Stimulated activated CD4-positive, alpha-beta T cell treated with anti-CD3 and anti-CD28 coated beads, TNF-alpha, amount 100 ng/mL, for 1 hour (primary cell): Measurements from ENCODE around the gene CA4.

Source experiments
- DNase-seq, 3 donors: peaks; one replicate each; pipeline ENCODE4 v3.0.0-alpha.2; 2020; ENCODE audit warnings: low read depth in 3 of 3, low spot score in 1 of 3

Gene CA4

GRCh38 chr17:60154616-60155426 lies 5.0 kb downstream of the CA4 start:
- no peak for DNase-seq

DNA sequence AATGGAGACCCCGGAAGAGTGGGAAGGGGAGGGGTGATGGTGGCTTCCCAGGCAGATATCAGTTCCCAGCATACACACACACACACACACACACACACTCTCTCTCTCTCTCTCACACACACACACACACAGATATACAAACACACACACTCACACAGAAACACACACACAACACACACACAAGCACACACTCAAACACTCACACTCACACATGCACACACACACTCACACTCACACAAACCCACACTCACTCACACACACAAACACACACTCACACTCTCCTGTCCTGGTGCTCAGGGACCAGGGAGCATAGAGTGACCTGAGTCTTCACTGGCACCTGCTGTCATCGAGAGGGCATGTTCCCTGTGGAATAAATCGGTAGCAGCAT lies 5.6 kb downstream of the CA4 start:
- DNase-seq: no peak

DNA sequence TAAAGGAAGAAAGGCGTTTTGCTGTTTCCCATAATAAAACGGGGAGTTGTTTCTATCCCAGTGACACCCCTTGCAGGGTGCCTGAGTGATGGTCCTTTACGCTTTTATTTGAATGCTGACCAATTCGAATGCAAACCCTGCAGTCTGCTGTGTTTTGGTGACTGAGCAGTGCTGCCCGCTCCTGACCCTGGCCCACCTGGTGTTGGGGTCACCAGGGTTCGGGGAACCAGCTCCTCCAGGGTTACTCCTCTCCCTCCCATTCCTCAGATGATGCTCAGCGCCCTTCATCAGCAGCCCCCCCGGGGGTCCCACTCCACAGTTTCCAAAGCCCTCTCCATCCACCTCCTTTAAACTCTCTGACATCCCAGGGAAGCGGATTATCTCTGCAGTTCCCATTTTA lies 6.0 kb downstream of the CA4 start:
- no peak for DNase-seq

GRCh38 chr17:60156746-60157145 lies 7.0 kb downstream of the CA4 start:
- DNase-seq: no peak

- DNase-seq: no peak
Measured at GRCh38 chr17:60157487-60158040, 7.8 kb downstream of the CA4 start.

DNA sequence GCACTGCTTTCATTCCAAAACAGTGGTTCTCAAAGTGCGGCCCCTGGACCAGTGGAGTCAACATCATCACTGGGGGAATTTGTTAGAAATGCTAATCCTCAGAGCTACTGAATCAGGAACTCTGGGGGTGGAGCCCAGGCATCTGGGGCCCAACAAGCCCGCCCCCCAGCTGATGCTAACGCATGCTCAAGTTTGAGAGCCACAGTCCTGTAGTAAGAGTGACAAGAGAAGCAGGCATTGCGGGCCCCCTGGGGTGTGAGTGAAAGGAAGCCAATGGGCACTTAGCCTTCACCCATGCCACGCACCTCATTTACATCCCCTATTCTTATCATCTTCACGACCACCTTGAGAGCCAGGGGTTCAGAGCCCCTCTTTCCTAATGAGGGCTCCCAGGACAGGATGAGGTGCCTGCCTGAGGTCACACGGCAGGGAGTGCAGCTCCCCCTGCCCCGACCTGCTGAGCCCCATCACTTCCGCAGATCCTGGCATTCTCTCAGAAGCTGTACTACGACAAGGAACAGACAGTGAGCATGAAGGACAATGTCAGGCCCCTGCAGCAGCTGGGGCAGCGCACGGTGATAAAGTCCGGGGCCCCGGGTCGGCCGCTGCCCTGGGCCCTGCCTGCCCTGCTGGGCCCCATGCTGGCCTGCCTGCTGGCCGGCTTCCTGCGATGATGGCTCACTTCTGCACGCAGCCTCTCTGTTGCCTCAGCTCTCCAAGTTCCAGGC lies 9.1 kb downstream of the CA4 start:
- DNase-seq: no peak

GRCh38 chr17:60159479-60159866 lies 9.7 kb downstream of the CA4 start:
- DNase-seq: no peak

DNA sequence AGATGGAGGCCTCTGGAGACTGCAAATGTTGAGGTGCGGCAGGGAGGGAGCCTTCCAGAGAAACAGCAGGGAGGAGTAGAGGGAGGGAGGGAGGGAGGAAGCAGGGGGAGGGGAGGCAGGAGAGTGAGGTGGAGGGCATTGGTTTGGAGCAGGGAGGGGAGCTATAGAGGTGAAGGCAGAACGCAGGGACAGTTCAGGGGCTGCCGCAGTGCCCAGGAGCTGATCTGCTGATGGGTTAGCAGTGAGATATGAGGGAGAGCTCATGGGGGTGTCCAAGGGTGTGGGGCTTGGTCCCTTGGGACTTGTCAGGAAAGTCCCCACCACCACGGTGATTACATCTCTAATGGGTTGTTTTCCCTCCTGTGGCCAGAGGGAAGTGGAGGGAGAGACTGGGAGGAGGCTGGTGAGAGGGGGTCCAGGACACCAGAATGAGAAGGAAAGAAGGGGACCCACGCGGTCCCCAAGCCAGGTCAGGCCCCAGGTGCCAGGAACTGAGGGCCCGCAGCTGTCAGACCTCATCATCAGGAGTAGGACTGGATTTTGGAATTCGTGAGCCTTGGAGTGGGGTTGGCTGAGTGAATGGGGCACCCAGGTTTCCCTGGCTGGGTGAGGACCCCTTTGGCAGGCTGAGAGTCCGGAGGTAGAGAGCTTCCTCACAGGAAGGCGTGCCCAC lies 11.2 kb downstream of the CA4 start:
- DNase-seq: no peak

DNA sequence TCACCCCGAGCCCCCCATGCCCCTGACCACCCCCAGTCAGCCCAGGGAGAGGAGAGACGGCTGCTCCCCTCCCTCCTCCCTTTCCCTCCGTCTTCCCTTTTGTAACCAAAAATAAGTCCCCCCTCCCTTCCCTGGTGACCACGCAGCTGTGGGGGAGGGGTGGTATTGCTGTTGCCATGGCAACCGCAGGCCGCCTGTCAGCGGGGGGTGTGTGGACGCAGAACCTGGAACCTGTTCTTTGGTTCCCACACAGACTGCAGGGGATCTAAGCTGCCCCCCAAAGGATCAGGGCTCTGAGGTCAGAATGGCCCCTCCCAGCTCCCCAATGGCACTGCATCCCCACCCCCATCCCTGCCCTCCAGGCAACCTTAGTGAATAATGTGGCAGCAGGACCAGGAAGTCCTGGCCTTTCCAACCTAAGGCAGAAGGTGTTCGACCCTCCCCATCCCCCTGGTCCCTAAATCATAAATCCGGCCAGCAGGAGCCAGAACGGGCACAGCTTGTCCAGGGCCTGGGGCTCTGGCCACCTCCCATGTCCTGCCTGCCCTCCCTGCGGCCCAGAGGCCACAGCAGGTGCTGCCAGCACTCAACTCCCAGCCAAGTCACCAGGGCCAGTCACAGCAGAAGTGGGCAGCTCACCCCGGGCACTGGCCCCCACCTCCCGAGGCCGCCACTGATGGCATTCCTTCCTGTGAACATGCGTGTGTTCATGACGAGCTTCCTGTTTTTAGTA lies 12.0 kb downstream of the CA4 start:
- DNase-seq: no peak

- DNase-seq: no peak
Measured at GRCh38 chr17:60163108-60163784, 13.5 kb downstream of the CA4 start.

GRCh38 chr17:60164164-60164563 lies 14.4 kb downstream of the CA4 start:
- no peak for DNase-seq

GRCh38 chr17:60164697-60165096 lies 14.9 kb downstream of the CA4 start:
- DNase-seq: no peak

GRCh38 chr17:60165223-60165622 lies 15.4 kb downstream of the CA4 start:
- no peak for DNase-seq

- no peak for DNase-seq
Measured at GRCh38 chr17:60165971-60166370, 16.2 kb downstream of the CA4 start.

GRCh38 chr17:60167065-60167741 lies 17.4 kb downstream of the CA4 start:
- DNase-seq: no peak

DNA sequence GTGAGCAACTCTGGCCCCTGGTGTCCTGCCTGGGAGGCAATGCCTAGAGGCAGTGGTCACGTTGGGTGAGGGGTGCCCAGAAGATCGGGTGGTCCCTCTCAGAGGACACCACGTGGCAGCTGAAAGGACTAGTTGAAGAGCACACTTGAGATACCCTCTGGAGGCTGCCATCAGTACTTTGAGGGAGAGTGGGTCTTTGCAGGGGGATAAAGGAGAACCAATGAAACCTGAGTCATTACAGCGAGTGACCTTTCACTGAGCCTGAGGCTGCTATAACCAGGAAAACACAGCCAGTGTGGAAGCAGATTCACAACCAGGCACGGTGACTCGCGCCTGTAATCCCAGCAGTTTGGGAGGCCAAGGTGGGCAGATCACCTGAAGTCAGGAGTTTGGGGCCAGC lies 18.9 kb downstream of the CA4 start:
- DNase-seq: no peak

DNA sequence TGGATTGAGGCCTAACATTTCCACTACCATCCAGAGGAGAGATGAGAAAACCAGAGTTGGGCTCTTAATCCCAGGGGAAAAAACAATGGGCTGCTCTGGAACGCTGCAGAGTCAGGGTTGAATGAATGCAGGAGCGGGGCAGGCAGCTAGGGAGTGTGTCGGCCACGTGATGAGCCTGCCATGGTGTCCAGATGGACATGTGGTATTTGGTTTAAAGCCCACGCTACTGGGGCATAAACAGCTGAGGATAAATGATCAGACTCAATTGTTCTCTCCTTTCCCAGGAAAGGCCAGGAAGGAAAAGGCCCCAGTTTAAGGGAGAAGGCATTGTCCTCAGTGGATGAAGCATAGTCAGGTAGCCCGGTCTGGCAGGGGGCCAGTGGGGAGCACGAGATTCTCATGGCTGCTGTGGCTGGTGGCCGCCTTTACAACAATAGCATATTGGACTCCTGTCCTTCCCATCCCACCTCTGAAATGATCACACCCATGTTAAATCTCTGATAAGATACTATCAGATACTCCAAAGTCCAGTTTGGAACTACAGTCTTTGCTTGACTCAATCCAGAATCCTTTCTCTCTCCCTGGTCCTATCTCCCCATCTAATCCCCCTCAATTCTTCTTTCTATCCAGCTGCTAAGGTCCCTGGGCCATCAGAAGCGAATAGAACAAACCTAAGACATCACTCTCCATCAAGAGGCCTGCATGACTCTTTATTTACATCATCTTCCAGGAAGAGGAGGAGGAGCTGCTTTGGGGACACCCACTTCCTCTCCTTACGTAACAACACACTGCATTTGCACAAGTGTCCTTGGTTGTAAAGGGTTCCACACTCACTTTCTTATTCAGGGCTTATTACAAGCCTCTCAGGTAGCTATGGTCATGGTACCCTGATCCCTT lies 20.4 kb downstream of the CA4 start:
- DNase-seq: no peak

DNA sequence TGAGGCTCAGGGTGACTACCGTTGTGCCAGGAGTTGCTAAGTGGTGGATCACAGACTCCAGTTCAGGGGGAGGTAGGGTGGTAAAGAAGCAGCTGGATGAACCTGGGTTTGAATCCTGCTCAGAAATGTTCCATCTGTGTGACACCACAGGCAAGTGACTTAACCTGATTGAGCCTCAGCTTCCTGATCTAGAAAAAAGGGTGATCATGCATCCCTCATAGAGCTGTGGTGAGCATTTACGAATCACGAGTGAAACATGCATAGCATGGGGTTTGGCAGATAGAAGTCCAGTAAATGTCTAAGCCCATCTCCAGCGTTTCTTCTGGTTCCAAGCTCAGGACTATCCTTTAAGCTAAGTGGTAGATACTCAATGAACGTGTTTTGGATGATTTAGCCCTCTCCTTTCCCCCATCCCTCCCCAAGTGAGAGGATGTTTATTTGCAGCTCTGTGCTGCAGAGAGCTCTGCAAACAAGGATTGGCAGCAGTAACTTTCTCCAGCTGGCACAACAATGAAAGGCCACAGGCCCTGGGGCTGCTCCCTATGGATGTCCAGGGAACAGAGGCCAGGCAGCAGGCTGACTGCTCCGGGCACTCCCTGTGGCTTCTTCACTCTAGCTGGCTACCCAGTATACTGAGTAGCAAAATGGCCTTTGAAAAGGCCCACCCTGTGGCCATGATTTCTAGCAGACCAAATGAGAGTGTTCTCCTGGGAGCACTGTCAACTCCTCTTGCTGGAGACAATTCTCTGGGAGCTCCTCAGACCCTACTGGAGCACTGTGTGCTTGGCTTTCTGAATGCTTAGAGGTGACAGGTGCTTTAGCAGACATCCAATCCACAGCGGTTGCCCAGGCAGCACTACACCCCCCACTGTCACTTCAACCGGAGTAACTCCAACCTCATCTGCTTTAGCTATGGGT lies 21.3 kb downstream of the CA4 start:
- DNase-seq: no peak
